ENCODE measurements around the gene TEX54. TPM values are rescaled to one million over a fixed set of nuclear protein-coding genes. Genes with fewer than 3 reads are reported as not detected.
"Not testable (repeated sequence)": the region's sequence is repeated elsewhere in the genome, so short reads cannot be mapped to it uniquely, and the experiment has no call there.

TEX54 gene
- polyA plus RNA-seq, 2 of the 4 experiments (the other 2 are of a cell fraction), result not detected

GRCh38 chr11:62828130-62828529, 4.5 kb downstream of the TEX54 start:
- ChIA-PET POLR2A (interaction anchor here (1.2 to 2.1 kb wide), 2 partner anchors 21 to 75 kb away, joined by 3 to 11 read pairs; no protein-coding TSS in a partner anchor), CTCF (interaction anchor here (1.0 to 4.2 kb wide), 6 partner anchors 12 to 56 kb away, joined by 3 to 17 read pairs (median 6); partner anchors contain the start of gene NXF1)
- 94% methylated on average over 8 of the region's 8 CpGs for WGBS (ENCODE audit: missing lambda C conversion rate)
- H3K9me3 ChIP-seq; H3K4me3 ChIP-seq; ATAC-seq; FAIRE-seq; DNase-seq (ENCODE audit: low read depth in 1 of 2, low spot score in 1 of 2); H3K4me2 ChIP-seq; H3K27ac ChIP-seq: not testable (repeated sequence)
- peaks cover 13% of the 10 kb centered on the region for H3K4me1 ChIP-seq

- POLR2A ChIA-PET, result no interaction called here
- WGBS (ENCODE audit: missing lambda C conversion rate), result 95% methylated on average over 3 of the region's 3 CpGs
- ATAC-seq, result no peak
- TF ChIP-seq EHMT2 (IDR thresholded peaks at IDR 0.05; ENCODE audit: low read depth), result no peak
- TF ChIP-seq KDM1A (IDR thresholded peaks at IDR 0.05; ENCODE audit: low read depth), result no peak
- no peak for TF ChIP-seq RNF2 (IDR thresholded peaks at IDR 0.05; ENCODE audit: borderline replicate concordance, low read depth)
- no peak for TF ChIP-seq ZSCAN20 (CRISPR knock-in tag; IDR thresholded peaks at IDR 0.05)
- no peak for TF ChIP-seq NPAS2 (CRISPR knock-in tag; IDR thresholded peaks at IDR 0.05; ENCODE audit: borderline replicate concordance)
- TF ChIP-seq RAD21 (conservative IDR thresholded peaks at IDR 0.05 in 1 of 2, IDR thresholded peaks at IDR 0.05 in 1 of 2), result no peak
- no peak for TF ChIP-seq MAZ (IDR thresholded peaks at IDR 0.05; ENCODE audit: borderline replicate concordance, low read depth, low read length)
- TF ChIP-seq HOXB5 (CRISPR knock-in tag; IDR thresholded peaks at IDR 0.05), result no peak
- TF ChIP-seq NFE2L2 (conservative IDR thresholded peaks at IDR 0.05; ENCODE audit: low read length), result no peak
- no peak for TF ChIP-seq JUNB (IDR thresholded peaks at IDR 0.05)
- no peak for TF ChIP-seq ELK1 (IDR thresholded peaks at IDR 0.05; ENCODE audit: low read depth, low read length)
- no peak for TF ChIP-seq ATOH8 (CRISPR knock-in tag; IDR thresholded peaks at IDR 0.05; ENCODE audit: low read depth)
- no peak for TF ChIP-seq FOSB (CRISPR knock-in tag; IDR thresholded peaks at IDR 0.05)
- TF ChIP-seq BHLHE40 (IDR thresholded peaks at IDR 0.05; ENCODE audit: low read depth, low read length), result no peak
- TF ChIP-seq TFCP2L1 (CRISPR knock-in tag; IDR thresholded peaks at IDR 0.05), result no peak
- no peak for TF ChIP-seq PHF8 (IDR thresholded peaks at IDR 0.05; ENCODE audit: borderline replicate concordance, low read depth)
- no peak for TF ChIP-seq POLR2A (IDR thresholded peaks at IDR 0.05; ENCODE audit: low read length)
- no peak for TF ChIP-seq ZNF302 (CRISPR knock-in tag; IDR thresholded peaks at IDR 0.05)
- no peak for TF ChIP-seq TP53 (CRISPR knock-in tag; IDR thresholded peaks at IDR 0.05)
- H3K4me3 ChIP-seq, result no peak overlapping the region
- no peak overlapping the region for H3K27ac ChIP-seq
- no peaks in the 10 kb centered on the region for H3K4me1 ChIP-seq
- DNase-seq (ENCODE audit: low read depth in 1 of 2, low spot score in 1 of 2), result no peak
- H3K4me2 ChIP-seq, result no peak overlapping the region
- no peak for FAIRE-seq
- CTCF ChIA-PET, result interaction anchor here (0.6 to 1.4 kb wide), 8 partner anchors 9 to 158 kb away, joined by 3 to 5 read pairs (median 3); partner anchors contain the start of gene TEX54
- H3K9me3 ChIP-seq, result no peaks in the 10 kb centered on the region
Measured at GRCh38 chr11:62823677-62824076, 9.0 kb downstream of the TEX54 start.

- DNase-seq (ENCODE audit: low read depth in 1 of 2, low spot score in 1 of 2) (no peak), FAIRE-seq (no peak), ATAC-seq (no peak)
- WGBS (ENCODE audit: missing lambda C conversion rate), result 80% methylated on average over 4 of the region's 4 CpGs
- Histone ChIP-seq H3K4me3 (no peak overlapping the region), H3K4me2 (no peak overlapping the region), H3K27ac (no peak overlapping the region), H3K4me1 (no peaks in the 10 kb centered on the region), H3K9me3 (no peaks in the 10 kb centered on the region)
- no peak for TF ChIP-seq POLR2A (IDR thresholded peaks at IDR 0.05; ENCODE audit: low read length)
- TF ChIP-seq HMGXB4 (CRISPR knock-in tag; IDR thresholded peaks at IDR 0.05; ENCODE audit: borderline replicate concordance), result no peak
- TF ChIP-seq HOXB13 (CRISPR knock-in tag; IDR thresholded peaks at IDR 0.05; ENCODE audit: low read depth), result no peak
- no peak for TF ChIP-seq CHD2 (IDR thresholded peaks at IDR 0.05; ENCODE audit: low read length, partially characterized antibody)
- TF ChIP-seq KDM5A (IDR thresholded peaks at IDR 0.05), result no peak
- TF ChIP-seq ELK1 (IDR thresholded peaks at IDR 0.05; ENCODE audit: low read depth, low read length), result no peak
- TF ChIP-seq TP53 (CRISPR knock-in tag; IDR thresholded peaks at IDR 0.05), result no peak
- no peak for TF ChIP-seq FOSL2 (IDR thresholded peaks at IDR 0.05)
- no peak for TF ChIP-seq FOSL2 (CRISPR knock-in tag; IDR thresholded peaks at IDR 0.05)
- no peak for TF ChIP-seq TFCP2L1 (CRISPR knock-in tag; IDR thresholded peaks at IDR 0.05)
- POLR2A ChIA-PET, result interaction anchor here (1.2 kb wide), 1 partner anchor 15 kb away, joined by 3 read pairs; the partner anchor contains the start of gene STX5
- CTCF ChIA-PET, result interaction anchor here (0.9 to 3.4 kb wide), 4 partner anchors 10 to 30 kb away, joined by 3 to 17 read pairs (median 8); partner anchors contain the start of gene TMEM179B
Measured at GRCh38 chr11:62817129-62817528, 15.5 kb downstream of the TEX54 start.
